ENCODE results near the gene NRXN3. TPM values are rescaled to one million over a fixed set of nuclear protein-coding genes. Genes with fewer than 3 reads are reported as not detected.

The NRXN3 gene
- polyA plus RNA-seq, 1 of the 3 experiments (the other 2 are of a cell fraction) = 1.6 TPM

DNA sequence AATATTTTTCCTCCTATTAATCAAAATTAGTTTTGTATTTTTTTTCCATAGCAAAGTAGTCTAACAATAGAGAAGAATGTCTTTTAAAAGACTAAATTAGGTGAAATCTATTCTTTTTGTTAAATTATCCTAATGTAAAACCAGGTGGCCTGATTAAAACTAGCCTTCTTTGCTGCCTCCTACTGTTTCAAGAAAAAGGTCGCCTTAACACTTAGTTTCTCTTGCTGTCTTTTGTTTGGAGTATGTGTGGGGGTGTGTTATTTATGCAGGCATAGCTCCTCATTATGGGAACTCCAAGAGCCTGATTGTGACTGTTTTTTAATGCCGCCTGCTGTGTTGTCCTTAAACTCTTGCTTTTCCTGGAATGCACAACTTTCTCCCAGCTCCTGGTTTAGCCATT, 1185.9 kb downstream of the NRXN3 start:
- Histone ChIP-seq H3K9me3 (no peaks in the 10 kb centered on the region), H3F3A (replicated peaks; ENCODE audit: insufficient read depth) (no peaks in the 10 kb centered on the region), H4K20me1 (ENCODE audit: insufficient read depth) (no peaks in the 10 kb centered on the region), H3K9me2 (no peaks in the 10 kb centered on the region), H2AFZ (ENCODE audit: low read depth) (no peak overlapping the region), H3K79me2 (ENCODE audit: insufficient read depth) (no peaks in the 10 kb centered on the region), H3K27me3 (ENCODE audit: insufficient read depth) (no peaks in the 10 kb centered on the region), H3K9ac (no peak overlapping the region), H3K4me1 (ENCODE audit: control insufficient read depth in 1 of 2, insufficient read depth in 2 of 2, low read depth in 1 of 2, low read length in 1 of 2) (no peaks in the 10 kb centered on the region), H3K4me3 (ENCODE audit: low read depth in 2 of 2, low read length in 1 of 2) (no peak overlapping the region), H3K36me3 (replicated peaks in 1 of 2; ENCODE audit: control insufficient read depth in 1 of 2, insufficient read depth in 2 of 2, low read length in 1 of 2) (no peaks in the 10 kb centered on the region), H3K27ac (ENCODE audit: low read depth in 2 of 2, low read length in 1 of 2) (no peak overlapping the region), H3K4me2 (no peak overlapping the region)
- TF ChIP-seq YY1 (IDR thresholded peaks at IDR 0.05; ENCODE audit: low read depth) (no peak), EZH2phosphoT487 (IDR thresholded peaks at IDR 0.05; ENCODE audit: borderline replicate concordance, low read depth) (no peak), TCF12 (IDR thresholded peaks at IDR 0.05) (no peak), SMC3 (IDR thresholded peaks at IDR 0.05; ENCODE audit: low read depth, low read length) (0 out of 2 replicates have a peak, but pooled peaks have one; percentile 11), RAD21 (IDR thresholded peaks at IDR 0.05; ENCODE audit: low read length) (peak; percentile 35; the same call in 1 of the 2 replicates), MEF2A (IDR thresholded peaks at IDR 0.05; ENCODE audit: borderline replicate concordance, low read depth) (no peak), NFIC (IDR thresholded peaks at IDR 0.05; ENCODE audit: borderline replicate concordance) (no peak)
- DNase-seq = no peak
- ChIA-PET CTCF (interaction anchor here (0.5 kb wide), 1 partner anchor 10 kb away, joined by 4 read pairs; no protein-coding TSS in a partner anchor), POLR2A (no interaction called here)
- 78% methylated on average over 2 of the region's 2 CpGs for WGBS (ENCODE audit: low lambda C conversion rate)

DNA sequence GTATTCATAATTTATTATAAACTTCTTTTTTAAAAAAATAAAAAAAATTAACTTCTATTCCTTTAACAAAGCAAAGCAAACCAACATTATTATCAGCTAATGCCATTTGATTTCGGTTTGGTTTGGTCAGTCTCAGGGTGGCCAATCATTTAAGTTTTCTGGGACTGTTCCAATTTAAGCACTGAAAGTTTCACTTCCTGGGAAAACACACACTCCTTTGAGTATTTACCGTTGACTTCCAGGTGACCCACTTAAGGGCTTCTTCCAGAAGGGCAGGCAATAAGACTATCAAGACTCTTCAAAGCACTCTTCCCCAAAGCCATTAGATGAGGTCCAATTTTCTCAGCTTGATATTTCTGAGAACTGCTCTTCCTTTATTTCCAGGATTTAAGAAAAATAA, 1187.1 kb downstream of the NRXN3 start:
- H3K27me3 ChIP-seq (ENCODE audit: insufficient read depth) = no peaks in the 10 kb centered on the region
- H3K9me3 ChIP-seq = no peaks in the 10 kb centered on the region
- H3K9ac ChIP-seq = no peak overlapping the region
- H3K27ac ChIP-seq (ENCODE audit: low read depth in 2 of 2, low read length in 1 of 2) = no peak overlapping the region
- CTCF ChIA-PET = no interaction called here
- WGBS (ENCODE audit: low lambda C conversion rate) = 25% methylated on average over 2 of the region's 2 CpGs
- TF ChIP-seq GATA2 (CRISPR knock-in tag; IDR thresholded peaks at IDR 0.05) (no peak), EZH2phosphoT487 (IDR thresholded peaks at IDR 0.05; ENCODE audit: borderline replicate concordance, low read depth) (no peak), TAF1 (IDR thresholded peaks at IDR 0.05; ENCODE audit: borderline replicate concordance, low read depth, low read length) (no peak), GABPA (IDR thresholded peaks at IDR 0.05; ENCODE audit: low read depth) (no peak), ELF1 (IDR thresholded peaks at IDR 0.05) (no peak), MAX (IDR thresholded peaks at IDR 0.05; ENCODE audit: low read depth) (no peak)
- no peaks in the 10 kb centered on the region for H4K20me1 ChIP-seq (ENCODE audit: insufficient read depth)
- no peaks in the 10 kb centered on the region for H3K9me2 ChIP-seq
- no peak for DNase-seq
- no peak overlapping the region for H3K4me2 ChIP-seq
- POLR2A ChIA-PET = no interaction called here
- H3F3A ChIP-seq (replicated peaks; ENCODE audit: insufficient read depth) = no peaks in the 10 kb centered on the region
- H3K4me1 ChIP-seq (ENCODE audit: control insufficient read depth in 1 of 2, insufficient read depth in 2 of 2, low read depth in 1 of 2, low read length in 1 of 2) = no peaks in the 10 kb centered on the region
- no peak overlapping the region for H2AFZ ChIP-seq (ENCODE audit: low read depth)
- no peak overlapping the region for H3K4me3 ChIP-seq (ENCODE audit: low read depth in 2 of 2, low read length in 1 of 2)
- no peaks in the 10 kb centered on the region for H3K79me2 ChIP-seq (ENCODE audit: insufficient read depth)
- no peaks in the 10 kb centered on the region for H3K36me3 ChIP-seq (replicated peaks in 1 of 2; ENCODE audit: control insufficient read depth in 1 of 2, insufficient read depth in 2 of 2, low read length in 1 of 2)

DNA sequence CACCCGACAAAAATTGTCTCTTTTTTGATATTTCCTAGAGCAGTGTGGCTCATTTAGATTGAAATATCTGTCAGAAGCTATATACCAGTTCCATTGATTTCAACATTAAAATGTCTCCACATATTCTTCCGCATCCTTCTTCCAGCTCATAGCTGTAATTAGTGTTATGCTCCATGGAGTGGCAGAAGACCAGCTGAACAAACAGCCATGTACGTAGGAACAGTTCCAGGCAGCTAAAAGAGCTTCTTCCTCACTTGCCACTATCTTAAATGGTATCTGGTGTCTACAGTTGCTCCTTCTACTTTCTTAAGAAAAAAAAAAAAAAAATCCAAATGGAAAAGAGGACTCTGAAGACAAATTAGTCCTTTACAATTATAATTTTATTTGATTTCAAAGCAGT, 1193.1 kb downstream of the NRXN3 start:
- Histone ChIP-seq H3K9me3 (no peaks in the 10 kb centered on the region), H3K36me3 (replicated peaks in 1 of 2; ENCODE audit: control insufficient read depth in 1 of 2, insufficient read depth in 2 of 2, low read length in 1 of 2) (no peaks in the 10 kb centered on the region), H3K4me2 (no peak overlapping the region), H4K20me1 (ENCODE audit: insufficient read depth) (no peaks in the 10 kb centered on the region), H3K9me2 (no peaks in the 10 kb centered on the region), H3K27me3 (ENCODE audit: insufficient read depth) (no peaks in the 10 kb centered on the region), H3K4me3 (ENCODE audit: low read depth in 2 of 2, low read length in 1 of 2) (no peak overlapping the region), H2AFZ (ENCODE audit: low read depth) (no peak overlapping the region), H3K9ac (no peak overlapping the region), H3K4me1 (ENCODE audit: control insufficient read depth in 1 of 2, insufficient read depth in 2 of 2, low read depth in 1 of 2, low read length in 1 of 2) (no peaks in the 10 kb centered on the region), H3F3A (replicated peaks; ENCODE audit: insufficient read depth) (peaks cover 3% of the 10 kb centered on the region), H3K79me2 (ENCODE audit: insufficient read depth) (no peaks in the 10 kb centered on the region), H3K27ac (ENCODE audit: low read depth in 2 of 2, low read length in 1 of 2) (no peak overlapping the region)
- POLR2A ChIA-PET = no interaction called here
- CTCF ChIA-PET = no interaction called here
- no peak for DNase-seq
- no peak for TF ChIP-seq RXRA (IDR thresholded peaks at IDR 0.05; ENCODE audit: borderline replicate concordance, low read depth)
- TF ChIP-seq MAX (IDR thresholded peaks at IDR 0.05; ENCODE audit: low read depth) = no peak
- TF ChIP-seq, protein P1, sequence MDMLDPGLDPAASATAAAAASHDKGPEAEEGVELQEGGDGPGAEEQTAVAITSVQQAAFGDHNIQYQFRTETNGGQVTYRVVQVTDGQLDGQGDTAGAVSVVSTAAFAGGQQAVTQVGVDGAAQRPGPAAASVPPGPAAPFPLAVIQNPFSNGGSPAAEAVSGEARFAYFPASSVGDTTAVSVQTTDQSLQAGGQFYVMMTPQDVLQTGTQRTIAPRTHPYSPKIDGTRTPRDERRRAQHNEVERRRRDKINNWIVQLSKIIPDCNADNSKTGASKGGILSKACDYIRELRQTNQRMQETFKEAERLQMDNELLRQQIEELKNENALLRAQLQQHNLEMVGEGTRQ (IDR thresholded peaks at IDR 0.05; ENCODE audit: borderline replicate concordance, low read depth, low read length) = no peak
- TF ChIP-seq EP300 (IDR thresholded peaks at IDR 0.05; ENCODE audit: borderline replicate concordance in 1 of 2, low read depth in 1 of 2, low read length in 1 of 2) = no peak
- TF ChIP-seq NRF1 (IDR thresholded peaks at IDR 0.05; ENCODE audit: low read depth, low read length) = no peak
- TF ChIP-seq FOSL2 (IDR thresholded peaks at IDR 0.05; ENCODE audit: borderline replicate concordance, low read depth) = no peak
- TF ChIP-seq, protein P2, sequence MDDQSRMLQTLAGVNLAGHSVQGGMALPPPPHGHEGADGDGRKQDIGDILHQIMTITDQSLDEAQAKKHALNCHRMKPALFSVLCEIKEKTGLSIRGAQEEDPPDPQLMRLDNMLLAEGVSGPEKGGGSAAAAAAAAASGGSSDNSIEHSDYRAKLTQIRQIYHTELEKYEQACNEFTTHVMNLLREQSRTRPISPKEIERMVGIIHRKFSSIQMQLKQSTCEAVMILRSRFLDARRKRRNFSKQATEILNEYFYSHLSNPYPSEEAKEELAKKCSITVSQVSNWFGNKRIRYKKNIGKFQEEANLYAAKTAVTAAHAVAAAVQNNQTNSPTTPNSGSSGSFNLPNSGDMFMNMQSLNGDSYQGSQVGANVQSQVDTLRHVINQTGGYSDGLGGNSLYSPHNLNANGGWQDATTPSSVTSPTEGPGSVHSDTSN (IDR thresholded peaks at IDR 0.05) = no peak
- TF ChIP-seq RFX5 (IDR thresholded peaks at IDR 0.05; ENCODE audit: low read length) = no peak
- no peak for TF ChIP-seq SIN3A (IDR thresholded peaks at IDR 0.05; ENCODE audit: borderline replicate concordance, low read depth, low read length)
- 86% methylated on average over 3 of the region's 3 CpGs for WGBS (ENCODE audit: low lambda C conversion rate)

Data from SK-N-SH (cell line).